Measurements from ENCODE around the gene SEC16B. TPM values are rescaled to one million over a fixed set of nuclear protein-coding genes. Genes with fewer than 3 reads are reported as not detected.

SEC16B gene
- total RNA-seq, 1 experiment from 2014 or later, result 1.2 TPM

DNA sequence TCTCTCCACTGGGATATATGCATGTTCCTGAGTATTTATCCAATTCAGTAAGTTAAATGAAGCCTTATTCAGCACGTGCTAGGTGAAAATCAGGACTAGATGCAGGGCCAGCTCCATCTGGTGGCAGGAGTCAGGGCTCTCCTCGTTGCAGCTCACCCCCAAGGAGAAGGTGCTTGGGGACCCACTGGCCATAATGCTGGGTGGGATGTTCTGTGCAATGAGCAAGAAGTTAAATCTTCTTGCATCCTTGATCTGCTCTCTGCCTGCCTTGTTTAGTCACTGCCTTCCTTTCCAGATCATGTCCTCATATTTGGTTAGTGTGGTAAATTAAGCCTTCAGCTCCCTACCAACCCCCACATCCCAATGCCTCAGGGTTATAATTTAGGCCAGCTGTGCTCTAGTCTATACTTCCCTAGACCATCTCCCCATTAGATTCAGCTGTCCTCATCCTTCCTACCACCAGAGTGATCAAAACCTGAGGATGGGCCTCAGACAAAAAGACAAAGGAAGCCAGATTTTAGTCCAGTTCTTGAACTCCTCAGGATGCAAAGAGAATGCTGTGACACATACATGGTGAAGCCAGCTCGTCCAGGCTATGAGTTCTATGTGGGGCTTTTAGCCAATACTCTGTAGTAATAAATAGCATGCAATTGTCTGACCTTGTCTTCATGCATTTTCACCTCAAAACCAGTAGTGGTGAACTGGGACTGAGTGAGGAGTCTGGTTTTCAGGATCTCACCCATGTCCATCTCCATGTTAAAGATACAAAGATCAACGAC, 55.9 kb downstream of the SEC16B start:
- DNase-seq (ENCODE audit: low read depth), result peak; percentile 25

DNA sequence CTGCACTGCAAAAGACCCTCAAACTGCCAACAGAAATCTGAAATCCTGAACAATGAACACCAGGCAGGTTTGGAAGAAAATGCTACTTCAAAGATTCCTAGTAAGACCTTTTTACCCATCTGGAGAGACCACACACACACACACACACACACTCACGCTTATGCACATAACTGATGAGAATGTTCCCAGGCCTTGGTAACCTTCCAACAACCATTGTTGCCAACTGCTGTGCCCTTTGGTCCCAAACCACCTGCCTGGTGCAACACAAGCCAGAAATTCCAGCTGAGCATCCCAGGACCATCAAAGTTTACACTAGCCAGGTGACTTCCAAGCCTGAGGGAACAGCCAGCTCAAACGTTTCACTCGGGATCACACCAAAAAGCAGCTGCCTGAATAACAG, 56.9 kb downstream of the SEC16B start:
- DNase-seq (ENCODE audit: low read depth), result no peak

DNA sequence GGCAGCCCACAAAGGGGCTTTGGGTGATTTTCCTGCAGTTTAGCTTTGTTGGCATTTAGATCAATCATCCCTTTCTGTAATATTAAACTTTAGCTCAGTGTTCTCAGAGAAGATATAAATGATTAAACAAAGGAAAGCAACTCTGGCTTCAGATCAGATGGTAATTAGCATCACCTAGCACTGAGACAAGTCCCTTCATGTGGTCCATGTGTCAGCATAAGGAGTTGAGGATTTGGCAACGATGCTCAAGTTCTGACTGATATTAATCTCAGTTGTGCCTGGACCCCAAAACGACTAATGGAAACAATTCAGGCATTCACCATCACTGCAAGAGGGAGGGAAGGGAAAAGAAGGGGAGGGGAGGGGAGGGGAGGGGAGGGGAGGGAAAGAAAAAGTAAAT, 60.4 kb downstream of the SEC16B start:
- DNase-seq (ENCODE audit: low read depth), result no peak

DNA sequence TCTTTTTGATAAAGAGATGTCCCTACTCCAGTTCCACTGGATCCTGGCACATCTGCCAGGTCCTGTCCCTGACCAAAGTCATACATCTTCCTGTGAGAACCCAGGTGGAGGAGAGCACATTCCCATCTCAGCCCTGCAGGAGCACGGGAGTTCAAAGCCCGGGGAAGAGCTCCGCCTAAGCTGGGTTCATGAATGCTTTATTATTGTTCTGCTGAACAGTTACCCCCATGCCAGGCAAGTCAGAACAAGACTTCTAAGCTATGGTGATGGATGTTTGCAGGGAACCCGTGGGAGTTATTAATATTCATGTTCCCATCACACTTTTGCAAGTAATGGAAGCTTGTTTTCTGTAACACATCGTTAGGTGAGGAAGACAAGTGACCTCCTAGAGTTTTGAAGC, 62.9 kb downstream of the SEC16B start:
- no peak for DNase-seq (ENCODE audit: low read depth)

DNA sequence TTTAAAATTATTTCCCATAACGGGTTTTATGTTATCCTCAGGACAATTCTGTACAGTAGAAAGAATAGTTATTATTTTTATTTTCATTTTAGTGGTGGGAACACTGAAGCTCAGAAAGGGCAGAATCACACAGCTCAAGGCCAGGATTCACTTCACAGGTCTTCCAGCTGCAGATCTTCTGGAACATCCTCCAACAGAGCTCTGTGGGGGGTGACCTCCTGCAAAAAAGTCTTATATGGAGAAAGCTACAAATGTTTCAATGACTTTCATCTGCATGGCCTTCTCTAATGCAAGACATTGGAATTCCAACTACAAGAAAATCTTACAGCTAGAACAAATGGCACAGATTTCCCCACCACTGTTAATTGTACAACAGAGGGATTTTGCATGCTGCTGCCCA, 64.2 kb downstream of the SEC16B start:
- DNase-seq (ENCODE audit: low read depth), result no peak

DNA sequence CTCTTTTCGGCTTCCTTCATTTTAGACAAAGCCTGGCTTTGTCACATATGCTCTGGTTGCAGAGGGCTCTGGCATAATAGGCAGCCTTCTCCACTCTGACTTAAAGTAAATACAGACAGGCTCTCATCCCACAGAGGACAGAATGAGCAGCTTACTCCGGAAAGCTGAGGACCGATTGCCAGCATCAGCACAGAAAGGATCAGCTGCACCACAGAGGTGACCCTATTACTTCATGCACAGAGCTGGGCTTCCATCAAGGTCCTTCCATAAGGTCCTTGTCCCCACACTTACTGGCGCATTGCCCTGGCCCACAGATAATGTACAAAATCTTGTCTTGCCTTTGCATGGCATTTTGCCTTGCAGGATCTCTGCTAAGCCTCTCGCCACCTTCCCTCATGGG, 67.6 kb downstream of the SEC16B start:
- no peak for DNase-seq (ENCODE audit: low read depth)

DNA sequence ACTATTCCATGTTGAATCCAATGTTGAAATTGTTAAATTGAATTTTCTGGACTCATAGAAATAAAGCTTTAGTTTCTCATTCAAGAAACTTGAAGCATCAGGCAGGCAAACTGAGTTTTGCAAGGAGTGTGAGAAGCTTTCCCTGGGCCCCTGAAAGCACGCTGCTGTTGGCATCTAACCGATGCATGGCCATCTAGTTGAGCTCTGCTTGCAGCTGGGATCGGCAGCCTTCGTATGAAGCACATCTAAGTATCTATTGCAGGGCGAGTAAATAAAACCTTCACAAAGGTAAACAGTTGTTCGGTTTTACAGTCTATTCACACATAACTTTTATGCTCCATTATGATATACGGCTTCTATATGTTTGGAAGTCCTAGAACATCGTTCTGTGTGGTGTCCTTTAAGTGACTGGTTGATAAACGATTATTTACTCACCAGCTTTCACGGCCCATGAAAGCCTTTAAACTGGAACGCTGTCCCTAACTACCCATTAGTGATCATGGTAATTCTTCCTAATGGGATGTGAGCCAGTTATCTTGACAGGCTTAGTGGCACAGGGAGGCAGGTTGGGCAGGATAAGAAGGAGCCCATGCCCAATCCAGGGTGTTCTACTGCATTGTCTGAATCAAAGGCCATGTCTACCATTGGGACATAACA, 71.7 kb downstream of the SEC16B start:
- DNase-seq (ENCODE audit: low read depth), result no peak

DNA sequence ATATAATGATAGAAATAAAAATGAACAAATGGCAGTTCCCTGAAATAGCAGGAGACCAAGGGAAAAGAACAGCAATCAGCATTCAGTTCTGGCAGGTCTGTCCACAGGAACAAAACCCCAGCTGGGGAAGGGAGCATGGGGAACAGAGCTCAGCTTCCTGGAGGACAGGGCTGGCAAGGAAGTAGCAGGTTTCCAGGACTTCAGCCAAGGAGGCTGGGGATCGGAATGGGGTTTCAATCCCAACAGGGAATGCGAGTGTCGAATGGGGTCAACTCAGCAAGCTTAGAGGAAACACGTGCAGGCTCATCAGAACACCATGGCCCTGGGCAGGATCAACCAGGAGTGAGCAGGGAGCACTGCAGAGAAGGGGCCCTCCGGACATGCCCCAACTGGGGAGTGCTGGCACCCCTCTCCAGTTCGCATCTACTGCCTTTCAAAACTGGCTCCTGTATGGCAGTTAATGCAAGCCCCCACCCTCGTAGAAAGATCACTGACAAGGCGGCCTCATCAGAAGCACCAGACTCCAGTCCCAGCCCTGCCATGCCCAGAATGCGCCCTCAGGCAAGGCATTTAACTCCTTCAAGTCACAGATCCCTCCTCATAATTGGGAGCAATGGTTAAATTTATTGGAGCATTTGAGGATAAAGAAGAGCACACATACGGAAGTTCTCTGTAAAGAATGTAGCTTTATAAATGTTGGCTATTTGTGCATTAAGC, 72.4 kb downstream of the SEC16B start:
- DNase-seq (ENCODE audit: low read depth), result no peak

Other genes with a start within 250 kb of the SEC16B start
- 9.7 and 14.8 TPM in 2 replicates for gene RASAL2, start 124.0 kb upstream of the SEC16B start, total RNA-seq (2014; rRNA removed; shearing (Covaris generic))

All from M059J (cell line).